Gastrocnemius medialis (tissue), 4 donors: ENCODE results near the gene SOAT1.

Experiments
- POLR2A ChIP-seq, 2 donors: fragments of 450-650 bp; IDR thresholded peaks; one replicate each; pipeline ENCODE4 v1.6.1; 2017; ENCODE audit warnings: antibody characterized with exemption in 2 of 2, mild to moderate bottlenecking in 2 of 2, moderate library complexity in 2 of 2
- TF ChIP-seq, protein P1 (sequence below), 5 experiments: fragments of 450-650 bp in 3 of 5; fragments of 200-600 bp in 2 of 5; sonication (generic) in 2 of 5; IDR thresholded peaks in 4 of 5; conservative IDR thresholded peaks in 1 of 5; 1 replicate in 4 of 5; 2 replicates in 1 of 5; pipeline ENCODE4 v1.5.1; 2016 to 2019; ENCODE audit warnings: antibody characterized with exemption in 5 of 5, mild to moderate bottlenecking in 3 of 5, moderate library complexity in 3 of 5

DNA sequence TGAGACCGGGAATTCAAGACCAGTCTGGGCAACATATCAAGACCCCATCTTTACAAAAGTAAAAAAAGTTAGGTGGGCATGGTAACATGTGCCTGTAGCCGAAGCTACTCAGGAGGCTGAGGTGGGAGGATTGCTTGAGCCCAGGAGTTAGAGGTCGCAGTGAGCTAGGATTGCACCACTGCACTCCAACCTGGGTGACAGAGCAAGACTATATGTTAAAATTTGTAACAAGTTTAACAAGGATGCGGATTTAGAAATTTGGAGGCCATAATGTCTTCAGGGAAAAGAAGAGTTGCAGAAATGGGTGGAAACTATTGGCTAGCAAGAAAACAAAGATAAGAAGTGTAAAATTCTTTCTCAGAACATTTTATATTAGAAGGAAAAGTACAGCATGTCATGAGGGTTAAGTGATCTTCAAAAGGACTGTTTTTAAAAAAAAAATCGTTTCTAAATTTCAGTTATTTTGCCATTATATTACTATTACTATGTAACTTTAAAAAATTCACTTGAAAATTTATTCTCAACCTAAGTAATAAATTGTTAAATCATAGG lies 17.6 kb downstream of the SOAT1 start:
- no peak for TF ChIP-seq POLR2A (IDR thresholded peaks at IDR 0.05)
- TF ChIP-seq, protein P1, sequence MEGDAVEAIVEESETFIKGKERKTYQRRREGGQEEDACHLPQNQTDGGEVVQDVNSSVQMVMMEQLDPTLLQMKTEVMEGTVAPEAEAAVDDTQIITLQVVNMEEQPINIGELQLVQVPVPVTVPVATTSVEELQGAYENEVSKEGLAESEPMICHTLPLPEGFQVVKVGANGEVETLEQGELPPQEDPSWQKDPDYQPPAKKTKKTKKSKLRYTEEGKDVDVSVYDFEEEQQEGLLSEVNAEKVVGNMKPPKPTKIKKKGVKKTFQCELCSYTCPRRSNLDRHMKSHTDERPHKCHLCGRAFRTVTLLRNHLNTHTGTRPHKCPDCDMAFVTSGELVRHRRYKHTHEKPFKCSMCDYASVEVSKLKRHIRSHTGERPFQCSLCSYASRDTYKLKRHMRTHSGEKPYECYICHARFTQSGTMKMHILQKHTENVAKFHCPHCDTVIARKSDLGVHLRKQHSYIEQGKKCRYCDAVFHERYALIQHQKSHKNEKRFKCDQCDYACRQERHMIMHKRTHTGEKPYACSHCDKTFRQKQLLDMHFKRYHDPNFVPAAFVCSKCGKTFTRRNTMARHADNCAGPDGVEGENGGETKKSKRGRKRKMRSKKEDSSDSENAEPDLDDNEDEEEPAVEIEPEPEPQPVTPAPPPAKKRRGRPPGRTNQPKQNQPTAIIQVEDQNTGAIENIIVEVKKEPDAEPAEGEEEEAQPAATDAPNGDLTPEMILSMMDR (IDR thresholded peaks at IDR 0.05 in 4 of 5, conservative IDR thresholded peaks at IDR 0.05 in 1 of 5): no peak
